Left ventricle myocardium superior (tissue), 1 donor: Measurements from ENCODE around the gene PACC1. TPM values are rescaled to one million over a fixed set of nuclear protein-coding genes. Genes with fewer than 3 reads are reported as not detected.

Source experiments
- ATAC-seq: fragments of 200-7000 bp; cut with Tn5 transposase; one replicate; pipeline ENCODE4 v1.9.1; 2020; ENCODE audit warnings: mild to moderate bottlenecking, moderate library complexity
- DNase-seq: peaks from one replicate; pipeline ENCODE4 v3.0.0-alpha.2; 2020
- intact Hi-C: fragments of 100-400 bp; cut with micrococcal nuclease; formaldehyde crosslinking; loops from one replicate; pipeline ENCODE4 v1.11.0; 2022
- total RNA-seq: library from RNA; stranded (reverse); fragmentation: NEBNext Ultra II Directional; extraction: Animal tissue kit (Norgen Biotek cat#: 25700); gene quantifications from one replicate; pipeline ENCODE4 v1.2.1, GENCODE V29; 2021
- donor health status: DM: no; HTN: yes; CAD: no; lungs with severe emphysema.

The PACC1 gene
- total RNA-seq, 1 donor from 2014 or later = 2.6 TPM

DNA sequence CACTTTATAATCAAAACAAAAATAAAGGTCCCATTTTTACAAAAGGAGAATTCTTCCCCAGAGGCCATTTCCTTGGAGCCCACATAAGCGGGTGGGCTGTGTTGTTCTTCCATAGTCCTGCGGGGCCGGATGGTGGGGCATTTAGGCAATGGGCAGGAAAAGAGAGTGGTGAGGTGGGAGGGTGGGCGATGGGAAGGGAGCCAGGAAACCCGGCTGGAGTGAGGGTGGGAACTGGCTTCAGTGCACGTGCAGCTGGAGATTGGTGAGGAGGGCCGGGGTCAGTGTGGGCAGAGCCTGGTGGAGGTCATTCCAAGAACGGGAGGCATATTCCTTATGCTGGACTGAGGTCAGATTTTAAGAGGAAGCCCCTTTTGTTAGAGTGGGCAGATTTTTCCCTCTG, 31.6 kb upstream of the PACC1 start:
- DNase-seq = no peak
- intact Hi-C loops = no loop called here
- no peak for ATAC-seq

DNA sequence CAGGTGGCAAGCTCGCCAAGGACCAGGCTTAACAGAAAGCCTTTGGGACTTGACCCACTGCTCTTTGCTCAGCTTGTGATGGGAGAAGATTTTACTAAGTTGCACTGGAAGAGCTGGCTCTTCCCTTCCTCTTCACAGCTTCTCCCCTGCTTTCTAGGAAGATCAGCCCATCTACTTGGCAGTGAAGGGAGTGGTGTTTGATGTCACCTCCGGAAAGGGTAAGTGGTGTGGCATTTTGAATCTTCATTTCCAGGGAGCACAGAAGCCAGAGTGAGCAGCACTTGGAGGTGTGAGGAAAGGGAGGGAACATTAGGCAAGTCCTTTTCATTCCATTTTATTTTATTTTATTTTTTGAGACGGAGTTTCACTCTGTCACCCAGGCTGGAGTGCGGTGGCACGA, 27.7 kb upstream of the PACC1 start:
- ATAC-seq (no peak), DNase-seq (no peak)
- intact Hi-C loops = no loop called here

DNA sequence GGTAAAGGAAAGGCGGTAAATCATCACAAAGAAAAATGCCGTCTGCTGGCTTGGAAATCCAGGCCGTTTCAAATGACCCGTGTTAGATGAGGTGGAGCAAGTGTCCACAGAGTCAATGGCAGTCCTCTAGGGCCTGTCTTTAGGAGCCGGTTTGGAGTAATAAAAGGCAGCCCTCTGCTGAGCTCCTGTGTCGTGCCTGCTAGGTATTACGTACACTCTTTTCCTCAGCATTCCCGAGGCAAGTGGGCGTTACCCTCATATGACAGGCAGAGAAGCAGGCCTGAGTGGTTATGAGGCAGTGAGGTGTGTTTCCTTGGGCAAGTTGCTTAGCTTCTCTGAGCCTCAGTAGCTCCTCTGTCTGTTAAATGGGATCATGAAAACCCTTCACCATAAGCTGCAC, 25.7 kb upstream of the PACC1 start:
- no peak for DNase-seq
- intact Hi-C loops = no loop called here
- ATAC-seq = no peak

DNA sequence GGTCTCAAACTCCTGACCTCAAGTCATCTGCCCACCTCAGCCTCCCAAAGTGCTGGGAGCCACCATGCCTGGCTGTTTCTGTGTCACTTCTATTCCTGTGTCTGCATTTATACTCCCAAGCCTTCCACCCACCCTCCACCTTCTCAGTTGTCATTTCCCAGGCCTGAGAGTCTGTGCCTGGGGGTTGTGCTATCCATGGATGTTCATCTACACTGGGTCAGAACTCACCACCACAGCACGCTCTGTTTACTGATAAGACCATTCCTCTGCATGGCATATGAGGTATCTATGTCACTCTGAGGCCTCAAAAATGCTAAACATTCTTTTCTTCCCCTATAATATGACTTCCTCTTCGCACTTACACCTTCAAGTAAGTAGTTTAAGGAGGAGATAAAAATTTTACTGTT, 24.1 kb upstream of the PACC1 start:
- ATAC-seq (no peak), DNase-seq (no peak)
- intact Hi-C loops = no loop called here

DNA sequence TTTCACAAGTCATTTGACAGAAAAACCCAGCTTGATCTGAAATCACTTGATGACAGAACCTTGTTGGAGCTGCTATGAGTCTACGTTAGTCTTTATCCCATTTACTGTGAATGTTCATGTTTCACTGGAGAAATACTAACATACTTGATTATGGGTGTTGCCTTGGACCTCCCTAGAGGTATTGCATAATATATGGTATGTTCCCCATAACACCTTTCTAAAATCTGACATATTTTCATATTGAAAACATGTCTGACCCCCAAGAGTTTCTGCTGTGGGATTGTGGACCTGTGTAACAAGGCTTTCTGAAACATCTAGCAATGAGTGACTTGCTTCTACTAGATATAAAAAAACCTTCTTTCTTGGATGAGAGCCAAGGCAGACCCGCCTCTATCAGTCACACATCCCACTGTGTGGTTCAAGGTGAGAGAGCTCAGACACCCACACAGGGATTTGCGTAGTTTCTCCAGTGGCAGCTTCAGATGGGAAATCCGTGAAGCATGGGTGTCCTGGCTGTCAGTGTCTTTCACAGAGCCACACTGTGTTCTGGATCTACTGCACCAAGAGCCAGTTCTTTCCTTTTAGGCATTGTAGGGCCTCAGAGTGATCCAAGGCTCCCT, 22.6 kb upstream of the PACC1 start:
- DNase-seq (no peak), ATAC-seq (no peak)
- intact Hi-C loops = no loop called here

DNA sequence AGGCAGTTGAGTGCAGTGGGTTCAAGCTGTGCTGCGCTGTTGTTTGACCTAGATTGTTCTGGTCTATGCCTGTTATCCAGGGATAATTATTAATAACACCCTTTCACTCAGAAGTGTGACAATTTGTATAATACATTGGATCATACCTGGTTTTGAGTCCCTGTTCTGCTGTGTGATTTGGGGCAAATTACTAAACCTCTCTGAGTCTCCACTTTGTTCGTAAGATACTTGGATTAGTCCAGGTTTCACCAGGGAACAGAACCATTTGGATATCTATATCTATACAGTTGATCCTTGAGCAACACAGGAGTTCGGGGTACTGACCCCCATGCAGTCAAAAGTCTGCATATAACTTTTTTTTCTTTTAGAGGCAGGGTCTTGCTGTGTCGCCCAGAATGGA, 20.3 kb upstream of the PACC1 start:
- DNase-seq = no peak
- intact Hi-C loops = no loop called here
- ATAC-seq = no peak

DNA sequence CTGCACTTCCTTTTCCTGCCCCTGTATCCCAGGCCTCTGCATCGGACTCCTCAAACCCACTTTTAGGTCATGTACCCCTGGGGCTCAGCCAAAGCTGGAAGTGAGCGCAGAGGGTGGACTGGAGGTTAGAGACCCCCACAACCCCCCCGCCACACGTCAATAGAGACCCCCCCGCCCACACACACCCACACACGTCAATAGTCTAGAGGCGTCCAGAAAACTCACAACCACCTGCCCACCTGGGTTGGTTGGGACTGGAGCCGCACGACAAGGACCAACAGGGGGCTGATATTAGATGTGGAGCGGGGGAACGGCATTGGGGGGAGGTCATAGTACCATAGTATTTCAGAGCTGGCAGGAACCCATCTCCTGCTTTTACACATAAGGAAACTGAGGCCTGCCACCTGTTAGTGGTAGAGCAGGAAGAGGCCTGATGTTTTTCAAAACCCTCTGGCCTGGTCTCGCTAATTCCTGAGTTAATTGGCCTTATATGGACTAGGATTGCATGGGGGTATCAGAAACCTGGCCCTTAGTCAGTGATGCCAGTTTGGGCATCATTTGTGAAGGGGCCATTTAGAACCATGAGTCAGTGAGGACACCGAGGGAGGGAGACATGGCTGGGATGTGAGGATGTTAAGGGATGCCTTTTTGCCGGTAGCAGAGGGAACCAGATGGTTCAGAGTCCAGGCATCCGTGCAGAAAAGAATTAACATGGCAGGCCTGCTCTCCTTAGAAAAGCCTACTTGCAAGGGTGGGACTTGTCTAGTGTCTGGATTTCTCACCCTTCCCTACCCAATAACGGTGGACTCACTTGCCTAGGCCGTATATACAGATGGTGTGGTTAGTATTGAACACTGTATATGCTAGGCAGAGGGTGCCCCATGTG, 19.1 kb upstream of the PACC1 start:
- intact Hi-C loops = no loop called here
- DNase-seq (no peak), ATAC-seq (no peak)

DNA sequence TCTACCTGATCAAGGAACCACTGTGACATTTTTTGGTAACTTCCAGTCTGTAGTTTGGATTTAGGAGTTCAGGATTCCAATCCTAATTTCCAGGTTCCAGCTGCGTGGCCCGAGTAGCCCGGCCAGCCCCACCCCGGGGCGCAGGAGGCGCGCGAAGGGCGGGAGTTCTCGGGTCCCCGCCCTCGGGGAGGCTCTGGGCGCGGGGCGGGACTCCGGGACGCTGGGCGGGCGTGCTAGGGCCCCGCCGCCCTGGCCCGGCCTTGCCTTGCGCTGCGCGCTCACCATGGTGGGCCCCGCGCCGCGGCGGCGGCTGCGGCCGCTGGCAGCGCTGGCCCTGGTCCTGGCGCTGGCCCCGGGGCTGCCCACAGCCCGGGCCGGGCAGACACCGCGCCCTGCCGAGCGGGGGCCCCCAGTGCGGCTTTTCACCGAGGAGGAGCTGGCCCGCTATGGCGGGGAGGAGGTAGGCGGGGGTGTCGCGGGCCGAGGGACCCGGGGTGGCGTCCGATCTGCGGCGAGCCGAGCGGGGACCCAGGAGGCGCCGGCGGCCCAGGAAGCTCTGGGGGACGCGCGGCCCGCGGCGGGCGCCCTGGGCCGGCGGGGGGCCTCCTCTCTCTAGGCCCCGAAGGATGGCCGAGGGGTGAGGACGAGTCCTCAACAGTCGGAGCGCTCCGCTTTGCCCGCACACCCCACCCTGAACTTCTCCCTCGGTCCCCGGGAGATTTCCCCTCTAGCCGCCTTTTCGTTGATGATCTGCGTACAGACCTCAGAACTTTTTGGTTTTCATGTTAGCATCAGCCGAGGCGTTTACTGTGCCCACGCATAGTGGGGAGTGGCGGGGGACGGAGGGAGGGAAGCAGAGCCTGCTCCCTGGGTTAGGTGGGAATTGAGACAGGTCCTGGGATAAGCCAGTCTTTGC, 18.2 kb upstream of the PACC1 start, which contains the start of gene NENF:
NENF (plus strand) TSS at position 260 of the 916 bp plus-strand sequence; CDS start at position 284, 24 bp downstream.
- DNase-seq (peak; percentile 94), ATAC-seq (peak; percentile 99)
- intact Hi-C loops = no loop called here

DNA sequence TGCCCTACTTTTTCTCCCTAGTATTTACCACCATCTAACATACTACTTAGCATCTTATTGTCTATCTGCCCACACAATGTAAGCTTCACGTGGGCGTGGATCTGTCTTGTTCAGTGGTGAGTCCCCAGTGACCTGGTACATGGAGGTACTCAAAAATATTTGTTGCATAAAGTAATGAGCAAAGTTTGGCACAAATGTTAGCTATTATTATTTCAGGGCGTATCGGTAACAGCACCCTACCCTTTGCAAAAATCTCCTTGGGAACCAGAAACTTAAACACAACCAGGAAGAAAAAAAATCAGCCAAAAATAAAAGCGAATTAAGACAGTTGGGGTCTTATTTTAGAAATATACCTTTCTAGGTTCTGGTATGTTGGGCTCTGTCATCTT, 17.6 kb upstream of the PACC1 start:
- peak; percentile 20 for ATAC-seq
- DNase-seq = no peak
- intact Hi-C loops = no loop called here

DNA sequence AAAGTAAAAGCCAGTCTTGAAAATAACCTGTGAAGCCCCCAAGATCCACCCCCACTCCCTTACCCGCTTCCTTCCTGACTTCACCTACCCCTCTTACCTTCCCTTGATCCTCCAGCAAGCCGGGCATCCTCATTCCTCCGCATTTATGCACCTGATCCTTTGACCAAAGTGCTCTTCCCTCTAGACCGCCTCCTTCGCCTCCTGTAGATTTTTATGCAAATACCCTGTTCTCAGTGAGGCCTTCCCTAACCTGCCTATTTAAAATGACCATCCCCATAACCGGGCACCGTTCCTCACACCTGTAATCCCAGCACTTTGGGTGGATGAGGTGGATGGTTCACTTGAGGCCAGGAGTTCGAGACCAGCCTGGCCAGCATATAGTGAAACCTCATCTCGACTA, 17.0 kb upstream of the PACC1 start:
- intact Hi-C loops = no loop called here

DNA sequence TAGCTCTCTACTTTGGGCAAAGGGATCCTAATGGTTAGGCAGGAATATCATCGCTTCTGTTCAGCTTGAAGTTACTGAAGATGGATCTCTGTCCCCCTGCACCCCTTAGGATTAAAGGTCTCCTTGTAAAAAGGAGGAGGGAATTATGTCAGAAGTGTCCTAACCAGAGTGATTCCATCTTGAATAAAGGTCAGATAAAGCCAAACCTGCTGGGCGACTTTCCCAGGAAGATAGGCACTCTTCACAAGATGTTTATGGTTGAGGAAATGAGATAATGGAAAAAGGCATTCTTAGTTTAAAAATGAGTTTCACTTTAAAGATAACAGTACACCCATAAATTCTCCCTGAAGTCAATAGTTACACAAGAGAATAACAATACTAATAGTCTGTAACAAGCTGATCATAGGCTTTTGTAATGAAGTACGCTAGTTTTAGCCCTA, 16.3 kb upstream of the PACC1 start:
- ATAC-seq (no peak), DNase-seq (no peak)
- intact Hi-C loops = no loop called here

More for the DNA sequence above, 17.0 kb upstream of the PACC1 start:
- ATAC-seq (no peak), DNase-seq (no peak)

DNA sequence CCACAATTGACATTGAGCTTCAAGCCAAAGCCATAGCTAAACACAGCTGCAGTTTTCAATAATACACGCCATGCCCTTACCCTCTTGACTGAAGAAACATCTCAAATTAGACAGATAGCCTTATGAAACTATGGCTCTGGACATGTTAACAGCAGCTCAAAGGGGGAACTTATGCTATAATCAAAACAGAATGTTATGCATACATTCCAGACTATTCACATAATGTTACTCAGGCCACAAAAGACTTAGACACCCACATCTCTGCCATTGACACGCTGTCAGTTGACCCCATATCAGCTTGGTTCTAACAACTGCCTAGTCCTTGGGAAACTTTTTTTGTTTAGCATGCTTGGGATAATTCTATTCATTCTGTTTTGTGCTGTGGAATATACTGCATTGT, 15.7 kb upstream of the PACC1 start:
- DNase-seq (no peak), ATAC-seq (no peak)
- intact Hi-C loops = no loop called here

DNA sequence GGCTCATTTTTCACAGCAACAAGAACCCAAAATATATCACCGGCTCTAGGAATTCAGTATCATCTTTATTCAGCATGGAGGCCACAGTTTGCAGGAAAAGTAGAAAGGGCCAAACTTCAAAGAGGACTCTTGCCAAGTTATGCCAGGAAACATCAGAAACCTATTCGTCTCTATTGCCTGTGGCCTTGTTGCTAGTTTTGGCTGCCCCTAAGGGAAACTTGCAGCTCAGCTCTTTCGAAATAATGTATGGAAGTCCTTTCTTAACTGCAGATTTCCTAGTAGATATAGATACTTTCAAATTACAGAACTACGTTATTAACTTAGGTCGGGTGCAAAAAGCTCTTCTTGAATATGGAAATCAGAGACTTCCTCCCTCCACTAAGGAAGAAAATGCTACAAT, 13.8 kb upstream of the PACC1 start:
- ATAC-seq = no peak
- intact Hi-C loops = no loop called here
- no peak for DNase-seq

DNA sequence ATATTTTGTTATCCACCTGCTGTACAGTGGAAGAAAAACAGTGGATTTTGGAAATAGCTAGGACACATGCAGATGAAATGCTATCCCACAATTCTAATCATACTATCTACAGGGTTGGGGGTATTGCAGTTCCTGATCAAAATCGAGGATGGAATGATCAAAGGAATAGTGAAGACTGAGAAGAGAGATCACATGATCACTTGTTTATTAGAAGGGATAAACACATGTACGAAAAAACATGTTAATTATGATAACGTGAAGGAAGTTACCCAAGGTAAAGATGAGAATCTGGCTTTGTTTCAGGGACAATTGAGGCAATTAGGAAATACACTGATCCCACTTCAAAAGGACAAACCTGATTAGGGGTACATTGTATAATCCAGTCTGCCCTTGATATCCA, 9.2 kb upstream of the PACC1 start:
- ATAC-seq = no peak
- intact Hi-C loops = no loop called here

DNA sequence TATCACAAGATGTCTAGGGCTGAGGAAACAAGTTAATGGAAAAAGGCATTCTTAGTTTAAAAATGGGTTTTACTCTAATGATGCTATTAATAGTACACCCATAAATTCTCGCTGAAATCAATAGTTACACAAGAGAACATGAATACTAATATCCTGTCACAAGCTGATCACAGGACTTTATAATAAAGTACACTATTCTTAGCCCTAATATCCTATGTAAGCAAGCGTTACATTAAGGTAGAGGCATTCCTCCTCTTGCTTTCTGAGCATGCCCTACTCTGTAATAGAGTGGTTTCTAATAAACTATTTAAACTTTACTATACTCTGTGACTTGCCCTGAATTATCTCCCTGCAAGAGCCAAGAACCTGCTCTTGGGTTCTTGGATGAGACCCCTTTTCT, 6.5 kb upstream of the PACC1 start:
- DNase-seq (no peak), ATAC-seq (no peak)
- intact Hi-C loops = no loop called here

More for the DNA sequence above, 9.2 kb upstream of the PACC1 start:
- DNase-seq = no peak

DNA sequence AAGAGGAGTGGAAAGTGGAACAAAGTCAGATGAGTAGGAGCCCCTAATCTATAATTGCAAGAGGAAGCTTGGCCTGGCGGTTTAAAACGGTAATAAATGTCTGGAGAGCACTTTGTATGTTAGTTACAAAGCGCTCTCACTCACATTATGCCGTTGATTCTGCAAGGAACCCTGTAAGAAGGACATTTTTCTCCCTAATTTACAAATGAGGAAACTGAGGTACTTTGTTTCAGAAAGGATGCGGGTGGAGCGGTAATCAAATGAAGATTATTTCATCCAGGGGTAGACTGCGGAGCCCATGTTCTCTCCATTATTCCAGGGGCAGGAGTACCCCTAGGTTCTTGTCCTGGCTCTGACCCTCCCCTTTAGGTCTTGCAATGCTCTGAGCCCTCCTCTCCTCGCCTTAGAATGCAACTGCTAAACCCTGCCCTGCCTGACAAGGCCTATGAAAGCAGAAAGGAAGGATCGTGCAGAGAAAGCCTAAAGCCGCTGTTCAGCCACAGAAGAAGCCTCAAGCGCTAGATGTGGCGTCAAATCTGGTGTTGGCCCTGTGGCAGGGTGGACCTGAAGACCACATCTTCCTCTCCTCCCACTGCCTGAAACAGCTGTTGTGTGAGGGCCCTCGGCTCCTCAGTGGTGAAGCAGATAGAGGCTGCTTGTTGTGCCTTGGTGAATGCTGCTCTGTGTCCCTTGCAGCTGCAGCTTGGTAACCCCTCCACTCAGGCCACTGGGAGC, 588 bp upstream of the PACC1 start:
- ATAC-seq = no peak
- intact Hi-C loops = no loop called here
- DNase-seq = no peak

DNA sequence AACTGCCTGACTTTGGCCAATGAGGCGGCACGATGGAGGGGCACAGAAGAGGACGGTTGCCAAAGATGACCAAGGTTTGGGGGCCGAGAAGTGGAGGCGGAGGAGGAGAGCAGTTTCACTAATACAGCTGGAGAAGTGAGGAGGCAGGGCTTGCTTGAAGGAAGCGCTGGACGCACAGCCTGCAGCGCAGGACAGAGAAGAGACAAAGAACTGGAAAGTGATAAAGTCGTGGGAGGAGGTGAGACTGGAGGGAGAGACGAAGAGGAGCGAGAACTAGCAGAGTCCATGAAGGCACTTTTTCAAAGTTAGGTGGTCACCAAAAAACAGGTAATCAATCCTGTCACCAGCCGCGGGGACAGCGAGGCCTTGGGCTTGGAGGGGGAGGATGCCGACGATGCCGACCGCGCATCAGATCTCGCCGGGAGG, 771 bp downstream of the PACC1 start:
- no peak for ATAC-seq
- intact Hi-C loops = no loop called here
- no peak for DNase-seq

DNA sequence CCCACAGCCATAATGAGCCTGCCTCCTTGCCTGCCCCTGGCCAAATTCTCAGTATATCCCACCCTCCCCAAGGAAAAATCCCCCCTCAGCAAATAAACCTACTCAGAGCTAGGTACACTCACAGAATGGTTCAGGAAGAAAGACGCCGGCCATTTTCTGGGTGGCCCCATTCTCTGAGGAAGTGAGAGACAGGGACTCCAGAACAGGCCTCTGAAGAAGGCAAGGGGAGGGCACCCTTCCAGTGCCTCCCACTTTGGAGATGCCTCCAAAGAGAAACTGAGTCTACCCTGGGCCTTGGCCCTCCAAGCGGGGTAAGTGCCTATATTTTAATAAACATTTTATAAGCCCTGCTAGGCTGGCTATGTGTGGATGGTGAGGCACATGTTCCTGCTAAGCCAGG, 2.3 kb downstream of the PACC1 start:
- intact Hi-C loops = no loop called here
- ATAC-seq = no peak
- DNase-seq = no peak

DNA sequence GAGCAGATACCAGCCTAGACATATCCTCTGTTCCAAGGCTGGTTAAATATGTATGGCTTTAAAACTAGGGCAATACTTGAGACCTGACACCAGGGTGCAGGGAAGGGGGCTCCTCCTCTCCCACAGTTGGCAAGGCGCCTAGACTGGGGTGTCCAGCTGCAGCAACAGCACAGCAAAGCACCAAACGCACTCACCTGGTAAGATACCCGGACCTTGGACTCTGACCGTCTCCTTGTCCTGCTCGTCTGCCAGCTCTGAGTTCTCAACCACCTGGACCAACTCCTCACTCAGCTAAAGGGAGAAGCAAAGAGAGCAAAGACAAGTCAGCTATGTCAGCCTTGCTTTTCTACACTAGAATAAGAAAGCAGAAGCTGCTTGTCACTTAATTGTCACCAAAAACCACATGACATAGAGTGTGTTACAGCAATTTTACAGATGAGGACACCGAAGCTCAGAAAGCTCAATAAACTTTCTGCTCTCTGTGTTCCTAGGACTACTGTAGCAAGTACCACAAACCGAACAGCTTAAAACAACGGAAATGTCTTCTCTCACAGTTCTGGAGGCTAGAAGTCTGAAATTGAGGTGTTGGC, 4.4 kb downstream of the PACC1 start:
- intact Hi-C loops = no loop called here
- ATAC-seq (no peak), DNase-seq (no peak)
